ENCODE results near the gene EPHA10. TPM values are rescaled to one million over a fixed set of nuclear protein-coding genes. Genes with fewer than 3 reads are reported as not detected.
"Not testable (repeated sequence)": the region's sequence is repeated elsewhere in the genome, so short reads cannot be mapped to it uniquely, and the experiment has no call there.

Gene EPHA10
- total RNA-seq, 1 donor from 2014 or later: not detected

DNA sequence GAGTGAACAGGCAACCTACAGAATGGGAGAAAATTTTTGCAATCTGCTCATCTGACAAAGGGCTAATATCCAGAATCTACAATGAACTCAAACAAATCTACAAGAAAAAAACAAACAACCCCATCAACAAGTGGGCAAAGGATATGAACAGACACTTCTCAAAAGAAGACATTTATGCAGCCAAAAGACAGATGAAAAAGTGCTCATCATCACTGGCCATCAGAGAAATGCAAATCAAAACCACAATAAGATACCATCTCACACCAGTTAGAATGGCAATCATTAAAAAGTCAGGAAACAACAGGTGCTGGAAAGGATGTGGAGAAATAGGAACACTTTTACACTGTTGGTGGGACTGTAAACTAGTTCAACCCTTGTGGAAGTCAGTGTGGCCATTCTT lies 6.5 kb upstream of the EPHA10 start:
- DNase-seq (ENCODE audit: low read depth, low spot score): not testable (repeated sequence)

DNA sequence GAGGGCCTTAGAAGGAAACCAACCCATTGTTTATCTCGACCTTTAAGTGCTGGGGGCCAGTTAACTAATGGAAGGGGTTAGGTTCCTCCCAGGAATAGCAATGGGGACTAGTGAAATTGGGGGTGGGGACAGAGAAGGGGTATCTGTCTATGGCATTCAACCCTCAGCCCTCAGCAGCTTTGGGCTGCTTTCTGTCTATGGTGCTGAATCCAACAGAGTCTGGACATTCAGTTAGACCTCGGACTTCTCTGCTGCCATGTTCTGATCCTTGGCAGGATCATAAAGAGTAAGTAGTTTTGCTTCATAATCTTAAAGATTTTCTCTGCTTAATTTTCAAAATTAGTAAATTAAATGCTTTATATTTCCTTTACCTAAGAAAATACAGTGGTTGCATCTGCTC lies 2.6 kb upstream of the EPHA10 start:
- no peak for DNase-seq (ENCODE audit: low read depth, low spot score)

DNA sequence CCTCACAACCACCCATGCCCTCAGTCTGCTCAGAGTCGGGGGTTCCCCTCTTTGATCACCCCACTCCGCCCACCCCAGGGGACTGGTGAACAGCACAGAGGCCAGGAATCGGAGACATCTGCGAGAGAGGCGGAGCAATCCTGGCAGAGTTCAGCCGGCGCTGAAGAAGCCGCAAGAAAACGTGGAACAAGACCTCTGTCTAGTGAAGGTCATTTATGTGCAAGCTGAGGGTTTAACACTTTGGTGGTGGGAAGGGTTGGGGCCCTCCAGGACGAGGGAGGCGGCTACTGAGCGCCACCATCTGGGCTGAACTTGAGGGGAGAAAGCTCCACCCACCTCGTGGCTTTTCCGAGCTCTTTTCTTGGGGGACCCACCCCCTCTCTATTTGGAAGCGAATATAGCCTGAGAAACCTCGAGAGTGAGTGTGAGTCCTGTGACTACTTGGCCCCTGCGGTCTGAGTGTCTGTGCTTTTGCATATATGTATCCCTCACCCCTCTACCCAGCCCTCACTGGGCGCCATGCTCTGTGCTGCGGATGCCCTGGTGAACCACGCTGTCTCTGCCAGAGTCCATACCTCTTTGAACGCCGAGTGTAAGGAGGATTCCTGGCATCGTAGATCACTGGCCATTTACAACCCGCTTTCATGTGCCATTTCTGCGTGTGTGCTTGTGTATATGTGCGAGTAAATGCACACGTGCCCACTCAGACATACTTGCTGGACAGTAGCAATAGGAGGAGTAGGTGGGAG lies 1.2 kb upstream of the EPHA10 start:
- no peak for DNase-seq (ENCODE audit: low read depth, low spot score)

DNA sequence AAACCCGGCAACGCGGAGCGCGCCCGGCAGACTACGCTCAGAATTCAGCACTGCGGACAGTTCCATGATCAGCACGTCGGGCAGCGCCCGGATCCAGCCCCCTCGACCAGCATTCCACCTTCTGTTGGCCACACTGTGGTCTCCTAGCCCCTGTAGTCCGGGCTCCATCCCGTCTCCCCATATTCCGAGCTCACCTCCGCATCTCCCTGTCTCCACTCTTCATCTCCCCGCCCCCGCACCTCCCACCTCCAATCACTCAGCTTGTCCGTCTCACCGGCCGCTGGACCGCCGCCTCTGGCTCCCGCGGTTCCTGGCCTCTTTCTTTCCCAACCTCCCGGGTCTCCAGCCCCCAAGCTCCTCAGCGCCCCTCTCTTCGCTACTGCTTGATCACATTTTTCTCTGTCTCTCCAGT lies 500 bp downstream of the EPHA10 start:
- DNase-seq (ENCODE audit: low read depth, low spot score): no peak

DNA sequence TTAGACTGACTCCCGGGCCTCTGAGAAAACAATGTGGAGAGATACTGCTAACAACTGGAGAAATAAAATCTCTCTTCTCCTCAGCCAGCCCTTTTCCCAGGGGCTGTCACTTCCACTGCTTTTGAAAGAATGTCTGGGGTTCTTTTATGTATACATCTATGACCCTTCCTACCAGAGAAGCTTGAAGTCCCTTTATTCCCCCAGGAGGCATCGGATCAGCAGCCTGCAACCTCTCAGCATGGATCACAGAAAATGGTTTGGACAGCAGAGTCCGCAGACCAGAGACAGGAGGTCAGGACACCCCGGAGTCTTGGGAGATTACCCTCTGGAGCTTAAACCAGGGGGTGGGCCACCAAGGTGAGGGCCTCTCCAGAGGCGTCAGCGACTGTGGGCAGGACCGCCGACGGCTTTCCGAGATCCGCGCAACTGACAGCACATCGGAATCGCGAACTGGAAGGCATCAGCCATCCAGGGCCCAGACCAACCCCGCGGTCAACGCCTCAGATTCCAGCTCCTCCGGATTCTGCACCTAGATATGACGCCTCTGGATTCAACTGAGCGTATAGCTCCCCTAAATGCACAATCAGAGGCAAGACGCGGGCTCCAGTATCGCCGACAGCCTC lies 1.0 kb downstream of the EPHA10 start:
- no peak for DNase-seq (ENCODE audit: low read depth, low spot score)

DNA sequence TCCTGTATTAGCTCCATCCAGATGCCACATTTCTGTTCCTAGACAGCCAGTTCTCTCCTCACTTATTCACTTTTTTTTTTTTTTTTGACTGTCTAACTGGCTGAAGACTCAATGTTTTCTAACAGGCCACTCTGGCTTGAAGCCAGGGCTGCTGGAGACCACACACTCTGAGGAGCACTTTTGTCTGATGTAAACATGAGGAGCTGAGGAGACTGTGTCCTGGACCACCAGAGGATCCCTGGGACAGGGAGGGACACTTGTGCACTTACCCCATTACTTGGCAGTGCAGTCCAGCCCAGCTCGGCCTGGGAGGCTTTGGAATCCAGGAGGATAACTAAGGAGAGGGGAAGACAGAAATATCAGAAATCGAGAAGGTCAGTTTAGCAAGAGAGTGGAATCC lies 2.4 kb downstream of the EPHA10 start:
- no peak for DNase-seq (ENCODE audit: low read depth, low spot score)

DNA sequence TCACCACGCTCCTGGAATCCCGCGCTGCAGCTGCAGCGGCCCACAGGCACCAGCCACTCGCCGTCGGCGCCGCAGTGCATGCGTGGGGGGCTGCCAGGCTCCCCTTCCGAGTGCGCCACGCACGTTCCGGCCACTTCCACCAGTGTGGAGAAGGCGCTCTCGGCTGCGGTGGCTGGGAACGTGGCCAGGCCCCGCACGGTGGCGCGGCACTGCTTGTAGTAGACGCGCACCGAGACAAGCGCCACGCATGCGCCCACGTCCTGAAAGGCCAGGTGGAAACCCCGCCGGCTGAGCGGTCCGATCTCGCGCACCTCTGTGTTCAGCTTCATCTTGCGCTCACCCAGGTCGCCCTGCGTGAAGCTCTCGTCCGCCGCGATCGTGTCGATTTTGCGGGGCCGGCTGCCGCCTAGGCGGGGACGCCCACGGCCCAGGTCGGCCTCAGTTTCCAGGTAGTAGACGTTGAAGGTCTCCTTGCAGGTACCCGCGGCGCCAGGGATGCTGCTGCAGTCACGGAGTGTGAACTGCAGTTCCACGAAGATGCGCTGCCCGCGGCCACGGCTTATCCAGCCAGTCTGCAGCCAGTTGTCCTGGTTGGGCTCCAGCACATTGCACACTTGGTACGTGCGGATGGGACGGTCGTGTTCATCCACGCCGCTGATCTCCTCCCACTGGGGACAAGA lies 3.4 kb downstream of the EPHA10 start:
- no peak for DNase-seq (ENCODE audit: low read depth, low spot score)

DNA sequence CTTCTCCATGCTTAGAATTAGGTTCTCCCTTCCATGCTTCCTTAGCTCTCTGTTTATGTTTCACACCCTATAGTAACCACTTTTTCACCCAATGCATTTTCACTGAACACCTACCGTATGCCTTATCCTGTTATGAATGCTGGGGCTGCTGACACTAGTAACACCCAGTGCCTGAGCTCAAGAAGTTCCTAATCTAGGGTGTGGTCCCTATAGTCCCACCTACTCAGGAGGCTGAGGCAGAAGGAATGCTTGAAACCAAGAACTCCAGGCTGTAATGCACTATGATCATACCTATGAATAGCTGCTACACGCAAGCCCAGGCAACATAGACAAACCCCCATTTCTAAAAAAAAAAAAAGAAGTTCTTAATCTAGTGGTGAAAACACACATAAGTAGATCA lies 5.5 kb downstream of the EPHA10 start:
- no peak for DNase-seq (ENCODE audit: low read depth, low spot score)

DNA sequence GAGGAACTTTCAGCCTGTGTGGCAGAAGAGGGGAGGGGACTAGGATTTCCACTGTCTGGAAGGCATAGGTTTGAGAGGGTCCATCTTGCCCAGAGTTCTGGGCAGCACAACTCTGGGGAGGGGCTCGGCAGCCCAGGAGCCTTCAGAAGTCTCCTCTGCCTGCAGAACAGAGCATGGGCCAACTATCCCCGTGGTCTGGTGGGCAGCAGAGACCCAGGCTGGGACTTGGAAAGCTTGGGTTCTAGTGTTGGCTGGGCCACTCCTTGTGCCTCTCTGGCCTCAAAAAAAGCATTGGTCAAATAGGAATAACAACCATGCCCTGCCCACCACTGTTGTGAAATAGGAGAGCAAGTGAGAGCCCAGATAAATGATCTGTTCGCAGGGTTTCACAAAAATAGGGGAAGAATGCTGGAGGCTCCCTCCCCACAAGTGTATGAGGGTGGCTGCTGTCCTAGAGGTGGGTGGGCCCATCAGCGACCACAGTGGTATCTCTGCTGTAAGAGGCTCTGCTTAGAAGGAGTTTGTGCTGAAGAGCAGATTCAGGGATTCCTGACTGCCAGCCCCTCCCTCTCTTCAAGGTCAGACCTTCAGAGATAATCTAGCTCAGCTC lies 8.9 kb downstream of the EPHA10 start:
- DNase-seq (ENCODE audit: low read depth, low spot score): no peak

DNA sequence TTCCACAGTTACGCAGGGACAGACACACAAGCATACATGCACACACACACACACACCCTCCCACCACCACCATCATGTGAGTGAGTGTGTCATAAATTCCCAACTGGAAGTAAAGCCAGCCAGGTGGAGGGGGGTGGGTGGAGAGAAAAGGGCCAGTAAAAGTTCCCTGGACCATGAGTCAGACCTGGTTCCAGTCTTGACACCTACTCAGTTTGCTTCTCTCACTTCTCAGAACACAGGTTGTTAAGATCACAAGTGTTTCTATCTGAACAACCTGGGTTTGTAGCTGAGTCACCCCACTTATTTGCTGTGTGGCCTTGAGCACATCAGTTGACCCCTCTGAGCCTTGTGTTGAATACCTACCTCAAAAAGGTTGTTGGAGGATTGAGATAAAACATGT lies 9.6 kb downstream of the EPHA10 start:
- DNase-seq (ENCODE audit: low read depth, low spot score): no peak

DNA sequence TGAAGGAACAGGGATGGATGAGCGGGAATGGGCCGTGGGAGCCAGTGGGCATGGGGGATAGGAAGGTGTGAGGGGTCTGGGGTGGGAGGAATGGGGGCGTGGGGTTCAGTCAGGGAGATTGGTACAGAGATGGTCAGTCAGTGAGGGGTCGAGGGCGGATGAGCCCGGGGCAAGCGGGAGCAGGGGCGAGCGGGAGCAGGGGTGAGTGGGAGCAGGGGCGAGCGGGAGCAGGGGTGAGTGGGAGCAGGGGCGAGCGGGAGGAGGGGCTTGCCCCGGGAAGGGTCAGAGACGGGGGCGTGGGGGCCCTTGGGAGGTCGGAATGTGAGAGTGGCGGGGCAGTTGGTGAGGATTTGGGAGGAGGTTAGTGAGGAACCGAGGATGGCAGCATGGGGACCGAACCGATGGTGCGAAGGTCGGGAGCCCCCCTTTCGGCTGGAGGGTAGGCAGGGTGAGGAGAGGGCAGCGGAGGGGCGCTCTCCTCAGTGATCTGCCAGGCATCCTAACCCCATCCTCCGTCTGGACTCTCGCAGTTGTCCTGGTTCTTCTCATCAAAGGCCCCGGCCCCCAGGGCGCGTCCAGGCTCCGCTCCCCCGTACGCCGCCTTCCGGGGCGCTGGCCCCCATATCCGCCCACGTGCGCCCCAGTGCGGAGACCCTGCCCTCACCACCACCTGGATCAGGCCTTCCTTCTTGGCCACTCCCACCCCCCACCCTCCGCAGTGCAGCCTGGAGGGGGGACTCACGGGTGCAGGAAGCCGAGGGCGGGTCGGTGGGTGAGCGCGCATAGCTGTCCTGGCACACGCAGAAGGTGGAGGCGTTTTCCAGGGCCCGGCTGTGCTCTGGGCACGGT lies 11.2 kb downstream of the EPHA10 start:
- DNase-seq (ENCODE audit: low read depth, low spot score): no peak

DNA sequence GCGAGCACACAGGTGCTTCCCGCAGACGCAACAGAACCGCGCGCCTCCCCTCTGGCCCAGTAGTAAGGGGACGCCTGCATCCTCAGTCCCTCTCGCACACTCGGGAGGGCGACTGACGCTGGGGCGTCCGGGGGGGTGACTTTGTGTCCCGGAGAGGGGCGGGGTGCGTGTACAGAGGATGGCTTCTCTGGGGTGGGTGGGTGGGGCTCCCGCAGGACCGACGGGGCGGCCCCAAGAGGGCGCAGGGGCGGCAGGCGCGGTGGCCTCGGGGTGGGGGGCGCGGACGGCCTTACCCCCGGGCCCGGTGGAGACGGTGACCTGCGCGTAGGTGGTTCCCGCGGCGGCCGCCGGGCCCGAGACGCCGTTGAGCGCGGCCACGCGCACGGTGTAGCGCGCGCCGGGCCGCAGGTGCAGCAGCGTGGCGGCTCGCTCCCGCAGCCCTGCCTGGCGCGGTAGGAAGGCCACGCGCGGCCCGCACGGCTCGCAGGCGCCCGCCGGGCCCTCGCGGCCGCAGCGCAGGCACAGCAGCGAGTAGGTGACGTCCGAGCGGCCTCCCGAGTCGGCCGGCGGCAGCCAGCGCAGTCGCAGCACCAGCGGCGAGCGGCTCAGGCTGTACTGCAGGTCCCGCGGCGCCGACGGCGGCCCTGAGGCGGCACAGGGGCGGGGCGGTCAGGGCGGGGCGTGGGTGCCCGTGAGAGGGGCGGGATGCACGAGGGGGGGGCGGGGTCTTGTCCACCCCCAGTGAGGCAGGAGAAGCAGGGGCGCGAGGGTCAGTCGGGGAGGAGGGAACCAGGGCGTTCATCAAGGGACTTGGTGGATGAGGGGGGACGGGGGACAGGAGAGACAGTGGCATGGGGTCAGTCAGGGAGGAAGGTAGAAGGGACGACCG lies 12.1 kb downstream of the EPHA10 start:
- DNase-seq (ENCODE audit: low read depth, low spot score): no peak

DNA sequence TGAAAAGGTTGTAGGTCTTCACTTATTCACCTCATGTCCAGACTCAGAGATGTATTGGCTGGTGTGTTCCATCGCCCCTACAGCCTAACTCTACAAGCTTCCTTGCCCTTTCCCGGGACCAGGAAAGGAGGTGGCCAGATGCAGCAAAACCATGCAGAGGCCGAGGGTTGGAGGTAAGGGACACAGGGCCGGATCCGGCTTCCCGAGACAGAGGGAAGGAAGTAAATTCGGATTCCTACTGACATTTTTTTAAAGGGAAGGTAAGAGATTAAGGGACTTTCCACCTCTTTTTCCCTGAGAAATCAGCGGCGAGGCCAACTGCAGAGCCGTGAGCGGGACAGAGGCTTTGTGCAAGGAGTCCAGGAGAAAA lies 12.7 kb downstream of the EPHA10 start:
- no peak for DNase-seq (ENCODE audit: low read depth, low spot score)

DNA sequence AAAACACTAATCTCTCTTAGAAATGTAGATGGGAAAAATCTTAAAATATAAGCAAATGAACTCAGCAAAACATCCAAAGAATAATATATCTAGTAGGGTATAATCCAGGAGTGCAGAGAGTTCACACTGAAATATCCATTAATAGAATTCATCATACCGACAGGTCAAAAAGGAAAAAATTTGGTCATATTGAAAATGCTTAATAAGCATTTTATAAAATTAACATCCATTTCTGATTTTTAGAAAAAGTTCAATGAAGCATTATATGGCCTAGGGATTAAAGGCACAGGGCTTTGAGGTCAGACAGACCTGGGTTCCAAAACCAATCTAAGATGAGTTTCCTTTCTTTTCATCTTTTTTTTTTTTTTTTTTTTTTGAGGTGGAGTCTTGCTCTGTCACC lies 16.4 kb downstream of the EPHA10 start:
- DNase-seq (ENCODE audit: low read depth, low spot score): no peak

DNA sequence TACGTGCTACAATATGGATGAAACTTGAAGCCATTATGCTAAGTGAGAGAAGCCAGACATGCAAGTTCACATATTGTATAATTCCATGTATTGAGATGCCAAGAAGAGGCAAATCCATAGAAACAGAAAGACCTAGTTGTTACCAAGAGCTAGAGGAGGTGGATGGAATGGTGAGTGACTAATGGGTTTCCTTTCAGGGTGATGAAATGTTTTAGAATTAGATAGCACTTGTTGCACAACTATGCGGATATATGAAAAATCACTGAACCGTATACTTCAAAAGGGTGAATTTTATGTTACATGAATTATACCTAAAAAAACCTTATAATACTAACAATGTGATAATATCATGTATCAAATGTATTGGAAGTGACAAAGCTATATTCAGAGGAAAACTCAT lies 18.1 kb downstream of the EPHA10 start:
- DNase-seq (ENCODE audit: low read depth, low spot score): no peak

DNA sequence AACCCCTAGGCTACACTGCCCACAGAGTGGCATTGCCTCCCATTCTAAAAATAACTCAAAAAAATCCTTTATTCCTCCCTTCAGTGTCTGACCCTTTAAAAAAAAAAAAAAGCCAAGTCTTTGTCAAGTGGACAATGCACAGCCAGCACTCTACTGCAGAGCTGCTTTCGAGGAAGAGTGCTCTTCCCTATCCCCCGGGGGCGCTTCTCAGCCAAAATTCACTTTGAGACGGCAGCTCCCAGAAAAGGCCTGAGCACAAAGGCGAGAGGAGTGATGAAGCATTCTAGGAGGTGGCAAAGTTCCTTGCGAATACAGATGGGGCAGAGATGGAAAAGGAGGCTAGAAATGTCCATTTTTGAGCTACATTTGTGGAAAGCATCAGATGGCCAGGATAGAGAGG lies 23.3 kb downstream of the EPHA10 start:
- DNase-seq (ENCODE audit: low read depth, low spot score): no peak

DNA sequence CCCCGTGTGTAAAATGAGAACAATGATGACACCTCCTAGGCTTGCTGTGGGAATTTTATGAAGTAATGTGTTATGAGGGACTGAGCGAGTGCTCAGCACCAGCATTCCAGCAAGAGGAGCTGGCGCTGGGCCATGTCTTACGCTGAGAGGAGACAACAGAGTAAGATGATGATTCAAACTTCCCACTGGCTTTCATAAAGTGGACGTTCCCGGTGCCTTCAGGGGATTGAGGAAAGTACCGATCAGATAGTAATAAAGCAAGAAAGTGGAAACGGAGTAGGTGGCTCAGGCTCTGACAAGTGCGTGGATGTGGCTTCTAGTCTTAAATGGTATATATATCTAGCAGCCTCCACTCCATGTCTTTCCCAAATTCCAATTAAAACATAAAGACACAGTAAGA lies 23.8 kb downstream of the EPHA10 start:
- no peak for DNase-seq (ENCODE audit: low read depth, low spot score)

DNA sequence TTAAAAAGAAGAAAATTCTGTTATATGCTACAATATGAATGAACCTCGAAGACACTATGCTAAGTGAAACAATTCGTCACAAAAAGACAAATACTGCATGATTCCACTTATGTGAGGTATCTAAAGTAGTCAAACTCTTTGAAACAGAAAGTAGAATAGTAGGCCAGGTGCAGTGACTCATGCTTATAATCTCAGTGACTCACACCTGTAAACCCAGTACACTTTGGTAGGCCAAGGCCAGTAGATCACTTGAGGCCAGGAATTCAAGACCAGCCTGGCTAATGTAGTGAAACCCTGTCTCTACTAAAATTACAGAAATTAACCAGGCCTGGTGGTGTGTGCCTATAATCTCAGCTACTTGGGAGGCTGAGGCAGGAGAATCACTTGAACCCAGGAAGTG lies 25.7 kb downstream of the EPHA10 start:
- no peak for DNase-seq (ENCODE audit: low read depth, low spot score)

DNA sequence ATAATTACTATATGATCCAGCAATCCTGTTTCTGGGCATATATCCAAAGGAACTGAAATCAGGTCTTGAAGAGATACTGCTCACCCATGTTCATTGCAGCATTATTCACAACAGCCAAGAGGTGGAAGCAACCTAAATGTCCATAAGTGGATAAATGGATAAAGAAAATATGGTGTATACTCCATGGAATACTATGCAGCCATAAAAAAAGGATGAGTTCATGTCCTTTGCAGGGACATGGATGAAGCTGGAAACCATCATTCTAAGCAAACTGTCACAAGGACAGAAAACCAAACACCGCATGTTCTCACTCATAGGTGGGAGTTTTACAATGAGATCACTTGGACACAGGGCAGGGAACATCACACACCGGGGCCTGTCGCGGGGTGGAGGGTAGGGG lies 26.3 kb downstream of the EPHA10 start:
- DNase-seq (ENCODE audit: low read depth, low spot score): not testable (repeated sequence)

DNA sequence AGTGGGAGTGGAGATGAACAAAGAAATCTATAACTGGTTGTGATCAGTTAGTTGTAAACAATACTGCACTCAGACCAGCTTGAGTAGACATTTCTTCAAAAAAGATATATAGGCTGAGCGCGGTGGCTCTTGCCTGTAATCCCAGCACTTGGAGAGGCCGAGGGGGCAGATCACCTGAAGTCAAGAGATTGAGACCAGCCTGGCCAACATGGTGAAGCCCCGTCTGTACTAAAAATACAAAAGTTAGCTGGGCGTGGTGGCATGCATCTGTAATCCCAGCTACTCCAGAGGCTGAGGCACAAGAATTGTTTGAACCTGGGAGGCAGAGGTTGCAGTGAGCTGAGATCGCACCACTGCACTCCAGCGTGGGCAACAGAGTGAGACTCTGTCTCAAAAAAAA lies 26.9 kb downstream of the EPHA10 start:
- DNase-seq (ENCODE audit: low read depth, low spot score): not testable (repeated sequence)

All from pulmonary artery endothelial cell (primary cell).